MM.1S (cell line): Measurements from ENCODE around the gene ZNF22.

ENCODE experiments used
- DNase-seq: peaks from one replicate; pipeline ENCODE4 v3.0.0-alpha.2; 2015
- H2AFZ ChIP-seq: fragments of 300-600 bp; sonication (generic); 2 replicates; pipeline ENCODE4 v1.6.0; 2016; ENCODE audit warnings: antibody characterized with exemption, low read length
- H3F3A ChIP-seq: fragments of 300-600 bp; sonication (generic); 2 replicates; pipeline ENCODE4 v1.6.1; 2016; ENCODE audit warnings: mild to moderate bottlenecking, antibody characterized with exemption, low read length, moderate library complexity, mixed read lengths; ENCODE audit not compliant: insufficient read depth
- H3K27ac ChIP-seq: fragments of 300-600 bp; sonication (generic); 2 replicates; pipeline ENCODE4 v1.5.1; 2016; ENCODE audit warnings: mild to moderate bottlenecking, low read length
- H3K27me3 ChIP-seq: fragments of 300-600 bp; sonication (generic); replicated peaks from 2 replicates; pipeline ENCODE4 v1.6.0; 2016; ENCODE audit warnings: low read length; ENCODE audit not compliant: insufficient read depth
- H3K36me3 ChIP-seq: fragments of 300-600 bp; sonication (generic); replicated peaks from 2 replicates; pipeline ENCODE4 v1.6.1; 2016; ENCODE audit warnings: mild to moderate bottlenecking, low read length, mixed read lengths; ENCODE audit not compliant: insufficient read depth
- H3K4me1 ChIP-seq: fragments of 300-600 bp; sonication (generic); 2 replicates; pipeline ENCODE4 v1.6.1; 2016; ENCODE audit warnings: low read length, mixed read lengths
- H3K4me2 ChIP-seq: fragments of 300-600 bp; sonication (generic); 2 replicates; pipeline ENCODE4 v1.6.0; 2016; ENCODE audit warnings: low read depth, low read length
- H3K4me3 ChIP-seq: fragments of 300-600 bp; sonication (generic); 2 replicates; pipeline ENCODE4 v1.5.1; 2016; ENCODE audit warnings: low read length, mixed read lengths
- H3K79me2 ChIP-seq: fragments of 300-600 bp; sonication (generic); 2 replicates; pipeline ENCODE4 v1.6.1; 2016; ENCODE audit warnings: mixed run types, low read length, mixed read lengths
- H3K9ac ChIP-seq: fragments of 300-600 bp; sonication (generic); 2 replicates; pipeline ENCODE4 v1.6.1; 2016; ENCODE audit warnings: low read length, mixed read lengths
- H3K9me2 ChIP-seq: fragments of 300-600 bp; sonication (generic); replicated peaks from 2 replicates; pipeline ENCODE4 v1.6.1; 2016; ENCODE audit warnings: mild to moderate bottlenecking, low read length, mixed read lengths; ENCODE audit not compliant: insufficient read depth
- H3K9me3 ChIP-seq: fragments of 300-600 bp; sonication (generic); replicated peaks from 2 replicates; pipeline ENCODE4 v1.6.1; 2016; ENCODE audit warnings: mild to moderate bottlenecking, low read length, mixed read lengths; ENCODE audit not compliant: insufficient read depth
- H4K20me1 ChIP-seq: fragments of 300-600 bp; sonication (generic); 2 replicates; pipeline ENCODE4 v1.6.1; 2016; ENCODE audit warnings: mild to moderate bottlenecking, low read length, moderate library complexity, mixed read lengths; ENCODE audit not compliant: insufficient read depth
- CTCF ChIP-seq: fragments of 300-600 bp; sonication (generic); IDR thresholded peaks from 2 replicates; pipeline ENCODE4 v1.5.1; 2016; ENCODE audit warnings: antibody characterized with exemption, low read length, mixed read lengths
- EZH2 ChIP-seq: fragments of 300-600 bp; sonication (generic); optimal IDR thresholded peaks from 2 replicates; pipeline ENCODE3; 2017; ENCODE audit warnings: low read depth, mild to moderate bottlenecking, antibody characterized with exemption, low read length, mixed read lengths
- EZH2phosphoT487 ChIP-seq: fragments of 300-600 bp; sonication (generic); IDR thresholded peaks from 2 replicates; pipeline ENCODE4 v1.6.1; 2018; ENCODE audit warnings: antibody characterized with exemption, low read length

Gene ZNF22

GRCh38 chr10:45001381-45002148 is 842 bp downstream of the ZNF22 start:
- Histone ChIP-seq H4K20me1 (no peaks in the 10 kb centered on the region), H3K4me2 (peak overlapping the region; percentile 82), H3F3A (peaks cover 15% of the 10 kb centered on the region; the same call in 1 of the 2 replicates), H3K9ac (peak overlapping the region; percentile 78), H3K4me3 (peak overlapping the region; percentile 70), H3K27ac (peak overlapping the region; percentile 78), H3K4me1 (peaks cover under 1% of the 10 kb centered on the region; the same call in 1 of the 2 replicates), H2AFZ (peak overlapping the region; percentile 69; the same call in 1 of the 2 replicates), H3K79me2 (peaks cover 38% of the 10 kb centered on the region), H3K27me3 (no peaks in the 10 kb centered on the region), H3K9me2 (no peaks in the 10 kb centered on the region), H3K9me3 (no peaks in the 10 kb centered on the region), H3K36me3 (no peaks in the 10 kb centered on the region; the same call in none of the 2 replicates)
- peak; percentile 75 for DNase-seq
- TF ChIP-seq EZH2phosphoT487 (no peak), CTCF (peak; percentile 32), EZH2 (no peak)

GRCh38 chr10:45003432-45004000 is 2.8 kb downstream of the ZNF22 start:
- no peaks in the 10 kb centered on the region for H3K9me3 ChIP-seq

GRCh38 chr10:45004661-45005060 is 3.9 kb downstream of the ZNF22 start:
- Histone ChIP-seq H4K20me1 (no peaks in the 10 kb centered on the region), H3K79me2 (peaks cover 38% of the 10 kb centered on the region)

More at GRCh38 chr10:45003432-45004000, 2.8 kb downstream of the ZNF22 start:
- TF ChIP-seq EZH2 (no peak), EZH2phosphoT487 (no peak), CTCF (no peak)
- Histone ChIP-seq H3K36me3 (no peaks in the 10 kb centered on the region; the same call in none of the 2 replicates), H3K9me2 (no peaks in the 10 kb centered on the region), H2AFZ (no peak overlapping the region), H3K4me2 (no peak overlapping the region), H3K9ac (no peak overlapping the region), H3K27me3 (no peaks in the 10 kb centered on the region), H3K4me1 (no peaks in the 10 kb centered on the region), H4K20me1 (no peaks in the 10 kb centered on the region), H3K27ac (no peak overlapping the region), H3F3A (peaks cover 15% of the 10 kb centered on the region; the same call in 1 of the 2 replicates), H3K4me3 (no peak overlapping the region), H3K79me2 (peaks cover 38% of the 10 kb centered on the region)
- no peak for DNase-seq

More at GRCh38 chr10:45004661-45005060, 3.9 kb downstream of the ZNF22 start:
- H3K36me3 ChIP-seq, result no peaks in the 10 kb centered on the region; the same call in none of the 2 replicates
- no peaks in the 10 kb centered on the region for H3K27me3 ChIP-seq
- no peak overlapping the region for H2AFZ ChIP-seq
- no peak overlapping the region for H3K27ac ChIP-seq
- H3K9ac ChIP-seq, result no peak overlapping the region
- DNase-seq, result no peak
- no peaks in the 10 kb centered on the region for H3K9me2 ChIP-seq
- peaks cover 10% of the 10 kb centered on the region; the same call in 1 of the 2 replicates for H3F3A ChIP-seq
- TF ChIP-seq EZH2phosphoT487 (no peak), EZH2 (no peak), CTCF (no peak)
- H3K4me2 ChIP-seq, result no peak overlapping the region
- no peaks in the 10 kb centered on the region for H3K4me1 ChIP-seq
- no peaks in the 10 kb centered on the region for H3K9me3 ChIP-seq
- no peak overlapping the region for H3K4me3 ChIP-seq
